ENCODE results near the gene PRKG1.
A peak's percentile ranks its signal among the peaks of the same experiment; 100 is the strongest.

PRKG1 gene

GRCh38 chr10:51066231-51066630 is 8.1 kb upstream of the PRKG1 start:
- Mint-ChIP-seq H3K27ac (no peak overlapping the region), H3K9me3 (no peaks in the 10 kb centered on the region), H3K27me3 (peaks cover 4% of the 10 kb centered on the region), H3K4me3 (no peak overlapping the region), H3K36me3 (ENCODE audit: low read depth) (no peaks in the 10 kb centered on the region), H3K4me1 (ENCODE audit: low read depth) (no peaks in the 10 kb centered on the region)
- DNase-seq: no peak

DNA sequence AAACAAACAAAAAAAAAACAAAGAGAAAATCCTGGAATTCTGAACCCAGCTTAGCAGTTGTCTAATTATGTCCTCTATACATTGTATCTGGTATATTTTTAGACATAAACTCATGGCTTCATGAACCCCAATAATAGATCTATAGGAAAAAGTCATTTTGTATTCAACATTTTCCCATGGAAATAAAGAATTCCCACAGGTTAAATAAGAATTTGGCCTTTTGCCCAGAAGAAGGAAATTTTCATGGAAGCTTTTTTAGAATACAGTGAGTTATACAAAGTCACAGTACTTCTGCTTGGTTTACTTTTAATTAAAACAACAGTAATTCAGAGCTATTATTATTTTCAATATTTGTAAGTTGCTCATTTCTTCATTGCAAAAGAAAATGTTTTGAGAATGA is 2.1 kb upstream of the PRKG1 start:
- Mint-ChIP-seq H3K36me3 (ENCODE audit: low read depth) (no peaks in the 10 kb centered on the region), H3K27ac (no peak overlapping the region), H3K4me1 (ENCODE audit: low read depth) (peaks cover 13% of the 10 kb centered on the region), H3K27me3 (peaks cover 49% of the 10 kb centered on the region), H3K9me3 (no peaks in the 10 kb centered on the region), H3K4me3 (no peak overlapping the region)
- DNase-seq: no peak

GRCh38 chr10:51072921-51073434 is 1.3 kb upstream of the PRKG1 start:
- Mint-ChIP-seq H3K36me3 (ENCODE audit: low read depth) (no peaks in the 10 kb centered on the region), H3K4me1 (ENCODE audit: low read depth) (peaks cover 13% of the 10 kb centered on the region), H3K4me3 (no peak overlapping the region), H3K9me3 (no peaks in the 10 kb centered on the region), H3K27me3 (peaks cover 49% of the 10 kb centered on the region), H3K27ac (no peak overlapping the region)
- DNase-seq: no peak

GRCh38 chr10:51073453-51074237 is 642 bp upstream of the PRKG1 start:
- DNase-seq: no peak
- H3K4me3 Mint-ChIP-seq: peak overlapping the region; percentile 75
- H3K27me3 Mint-ChIP-seq: peaks cover 49% of the 10 kb centered on the region

DNA sequence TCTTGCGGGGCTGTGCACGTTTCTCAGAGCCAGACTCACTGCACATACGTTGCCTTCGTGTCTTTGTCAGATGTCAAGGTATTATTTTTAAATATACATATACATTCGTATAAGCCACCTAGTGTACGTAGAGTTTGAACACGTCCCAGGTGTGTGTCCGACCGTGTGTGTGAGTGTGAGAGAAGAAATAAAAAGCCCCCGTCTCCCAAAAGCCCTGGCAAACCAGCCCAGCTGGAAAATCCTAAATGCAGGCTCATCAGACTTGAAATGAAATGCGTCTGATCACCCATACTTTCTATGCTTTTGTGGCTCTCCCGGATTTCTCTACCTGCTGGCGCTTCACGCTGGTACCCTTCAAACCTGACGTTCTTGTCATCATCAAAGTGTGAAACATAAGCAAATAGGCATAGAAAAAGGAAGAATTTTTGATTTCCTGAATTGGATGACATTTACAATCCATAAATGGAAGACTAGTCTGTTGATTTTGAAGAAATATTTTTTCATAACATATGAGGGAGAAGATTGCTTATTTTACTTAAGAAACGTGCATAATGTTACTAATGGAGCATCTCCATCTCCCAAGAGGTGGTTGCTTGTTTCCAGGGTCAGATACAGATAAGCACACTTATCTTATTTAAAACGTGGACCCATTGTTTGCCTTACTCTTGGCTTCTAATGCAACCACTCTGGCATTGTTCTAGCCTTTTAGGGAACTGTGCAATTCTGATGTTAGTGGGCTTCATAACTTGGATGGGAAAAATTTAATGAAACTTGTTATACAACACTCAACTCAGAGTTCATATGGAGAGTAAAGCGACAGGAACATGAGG is 971 bp downstream of the PRKG1 start:
- H3K27ac Mint-ChIP-seq: no peak overlapping the region
- DNase-seq: no peak
- peaks cover 13% of the 10 kb centered on the region for H3K4me1 Mint-ChIP-seq (ENCODE audit: low read depth)
- H3K9me3 Mint-ChIP-seq: no peaks in the 10 kb centered on the region
- H3K4me3 Mint-ChIP-seq: peak overlapping the region; percentile 75
- H3K27me3 Mint-ChIP-seq: peaks cover 58% of the 10 kb centered on the region
- H3K36me3 Mint-ChIP-seq (ENCODE audit: low read depth): no peaks in the 10 kb centered on the region

More at GRCh38 chr10:51073453-51074237, 642 bp upstream of the PRKG1 start:
- peaks cover 13% of the 10 kb centered on the region for H3K4me1 Mint-ChIP-seq (ENCODE audit: low read depth)
- H3K27ac Mint-ChIP-seq: no peak overlapping the region
- H3K9me3 Mint-ChIP-seq: no peaks in the 10 kb centered on the region
- H3K36me3 Mint-ChIP-seq (ENCODE audit: low read depth): no peaks in the 10 kb centered on the region

DNA sequence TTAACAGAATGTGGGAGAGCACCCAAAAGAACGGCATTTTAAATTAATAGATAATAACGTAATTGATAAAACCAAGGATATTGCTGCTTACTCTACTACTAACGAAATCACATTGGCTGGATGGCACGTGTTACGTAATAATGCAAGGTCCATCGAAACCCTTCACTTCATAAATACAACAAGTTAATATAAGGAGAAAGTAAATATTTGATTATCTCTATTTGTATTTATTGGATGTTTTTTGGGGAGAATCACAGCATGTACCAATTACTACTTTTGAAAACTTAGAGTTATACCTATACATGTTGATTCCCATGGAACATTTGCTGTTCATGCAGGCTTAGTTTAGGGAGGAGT is 1.6 kb downstream of the PRKG1 start:
- Mint-ChIP-seq H3K36me3 (ENCODE audit: low read depth) (no peaks in the 10 kb centered on the region), H3K27me3 (peaks cover 62% of the 10 kb centered on the region), H3K4me1 (ENCODE audit: low read depth) (peaks cover 13% of the 10 kb centered on the region), H3K27ac (no peak overlapping the region), H3K9me3 (no peaks in the 10 kb centered on the region), H3K4me3 (no peak overlapping the region)
- no peak for DNase-seq

GRCh38 chr10:51076299-51076841 is 2.1 kb downstream of the PRKG1 start:
- Mint-ChIP-seq H3K36me3 (ENCODE audit: low read depth) (no peaks in the 10 kb centered on the region), H3K9me3 (no peaks in the 10 kb centered on the region), H3K27me3 (peaks cover 60% of the 10 kb centered on the region), H3K4me1 (ENCODE audit: low read depth) (peaks cover 13% of the 10 kb centered on the region), H3K4me3 (no peak overlapping the region), H3K27ac (no peak overlapping the region)
- no peak for DNase-seq

DNA sequence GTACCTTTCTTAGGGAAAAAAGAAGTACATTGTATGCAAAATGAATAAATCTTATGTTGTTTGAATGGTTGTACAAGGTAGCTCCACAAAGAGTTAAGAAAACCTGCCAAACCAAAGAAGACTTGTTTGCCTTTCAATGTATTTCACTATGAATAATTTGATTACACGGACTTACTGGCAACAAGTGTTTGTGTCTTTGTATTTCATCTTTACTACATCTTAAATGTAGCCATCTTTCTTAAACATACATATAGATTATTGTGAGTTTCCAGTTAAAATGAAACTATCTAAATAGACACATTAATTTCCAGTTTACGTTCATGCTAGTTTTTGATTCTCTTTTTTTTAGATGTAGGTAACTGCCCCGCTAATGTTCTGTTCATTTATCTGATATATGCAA is 2.8 kb downstream of the PRKG1 start:
- no peak for DNase-seq
- Mint-ChIP-seq H3K27ac (no peak overlapping the region), H3K9me3 (no peaks in the 10 kb centered on the region), H3K4me1 (ENCODE audit: low read depth) (peaks cover 13% of the 10 kb centered on the region), H3K4me3 (no peak overlapping the region), H3K36me3 (ENCODE audit: low read depth) (no peaks in the 10 kb centered on the region), H3K27me3 (peaks cover 55% of the 10 kb centered on the region)

- Mint-ChIP-seq H3K4me3 (no peak overlapping the region), H3K27me3 (peaks cover 53% of the 10 kb centered on the region), H3K36me3 (ENCODE audit: low read depth) (no peaks in the 10 kb centered on the region), H3K9me3 (no peaks in the 10 kb centered on the region), H3K27ac (no peak overlapping the region), H3K4me1 (ENCODE audit: low read depth) (peaks cover 13% of the 10 kb centered on the region)
- DNase-seq: no peak
Observed at GRCh38 chr10:51077507-51077906, 3.2 kb downstream of the PRKG1 start.

- H3K4me1 Mint-ChIP-seq (ENCODE audit: low read depth): peaks cover 9% of the 10 kb centered on the region
- no peak overlapping the region for H3K4me3 Mint-ChIP-seq
- no peak for DNase-seq
- H3K27ac Mint-ChIP-seq: no peak overlapping the region
- H3K36me3 Mint-ChIP-seq (ENCODE audit: low read depth): no peaks in the 10 kb centered on the region
- peaks cover 36% of the 10 kb centered on the region for H3K27me3 Mint-ChIP-seq
- no peaks in the 10 kb centered on the region for H3K9me3 Mint-ChIP-seq
Observed at GRCh38 chr10:51079331-51079730, 5.0 kb downstream of the PRKG1 start.

GRCh38 chr10:51079766-51080165 is 5.5 kb downstream of the PRKG1 start:
- no peak for DNase-seq
- Mint-ChIP-seq H3K36me3 (ENCODE audit: low read depth) (no peaks in the 10 kb centered on the region), H3K27me3 (peaks cover 32% of the 10 kb centered on the region), H3K27ac (no peak overlapping the region), H3K9me3 (no peaks in the 10 kb centered on the region), H3K4me1 (ENCODE audit: low read depth) (peaks cover 5% of the 10 kb centered on the region), H3K4me3 (no peak overlapping the region)

DNA sequence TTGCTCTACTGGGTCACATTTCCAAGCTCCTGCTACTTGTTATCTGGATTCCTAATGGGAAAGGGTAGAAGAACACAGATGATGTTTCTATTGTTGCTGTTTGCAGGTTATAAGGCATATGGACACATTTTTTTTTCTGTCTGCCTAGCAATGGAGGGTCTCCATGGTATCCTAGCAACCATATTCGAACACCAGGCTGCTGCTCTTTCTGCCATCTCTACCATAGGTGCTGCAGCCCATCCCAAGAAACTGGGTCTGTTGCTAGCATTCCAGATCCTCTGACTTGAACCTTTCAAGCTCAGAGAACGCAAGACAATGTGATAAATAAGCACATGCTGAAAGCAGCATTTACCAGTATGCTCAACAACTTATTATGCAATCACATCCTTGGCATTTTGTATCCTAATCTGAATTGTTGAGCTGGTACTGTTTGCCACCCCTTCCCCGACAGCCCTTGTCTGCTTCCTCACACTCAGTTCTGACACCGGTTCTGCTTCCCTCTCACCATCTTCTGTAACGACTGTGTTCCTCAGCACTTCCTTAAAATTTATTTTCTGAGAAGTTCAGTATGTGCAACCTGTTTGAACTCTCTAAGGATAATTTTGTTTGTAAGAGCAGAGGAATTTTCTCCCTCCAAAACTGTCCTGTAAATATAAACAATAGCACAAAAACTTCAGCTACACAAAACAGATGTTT is 6.2 kb downstream of the PRKG1 start:
- Mint-ChIP-seq H3K36me3 (ENCODE audit: low read depth) (no peaks in the 10 kb centered on the region), H3K27ac (no peak overlapping the region), H3K27me3 (peaks cover 25% of the 10 kb centered on the region), H3K4me1 (ENCODE audit: low read depth) (no peaks in the 10 kb centered on the region), H3K9me3 (no peaks in the 10 kb centered on the region), H3K4me3 (no peak overlapping the region)
- no peak for DNase-seq

GRCh38 chr10:51082857-51083256 is 8.6 kb downstream of the PRKG1 start:
- Mint-ChIP-seq H3K36me3 (ENCODE audit: low read depth) (no peaks in the 10 kb centered on the region), H3K4me3 (no peak overlapping the region), H3K4me1 (ENCODE audit: low read depth) (no peaks in the 10 kb centered on the region), H3K27ac (no peak overlapping the region), H3K27me3 (peaks cover 15% of the 10 kb centered on the region), H3K9me3 (no peaks in the 10 kb centered on the region)
- no peak for DNase-seq

DNA sequence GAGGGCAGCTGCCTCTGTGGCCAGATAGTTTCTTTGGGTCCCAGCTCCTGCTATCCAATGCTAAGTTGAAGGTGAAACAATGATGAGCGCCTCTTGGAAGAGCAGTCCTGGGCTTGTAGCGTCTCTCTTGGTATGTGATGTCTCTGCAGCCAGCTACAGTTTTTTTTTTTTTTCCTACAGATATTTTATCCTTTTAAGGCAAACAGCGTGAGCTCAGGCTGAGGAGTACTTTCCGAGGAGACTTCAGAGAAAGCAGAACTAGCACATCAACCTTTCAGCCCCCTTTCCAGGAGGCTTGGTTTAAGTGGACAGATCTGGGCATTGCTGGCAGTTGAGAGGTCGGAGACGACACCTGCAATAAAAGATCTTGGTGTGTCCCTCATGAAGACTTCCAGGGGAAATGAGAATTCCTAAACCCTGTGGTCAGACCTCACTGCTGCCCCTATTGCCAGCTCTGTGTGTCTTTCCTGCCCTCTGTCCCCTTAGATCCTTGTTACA is 9.1 kb downstream of the PRKG1 start:
- no peak overlapping the region for H3K4me3 Mint-ChIP-seq
- H3K27me3 Mint-ChIP-seq: peaks cover 15% of the 10 kb centered on the region
- no peaks in the 10 kb centered on the region for H3K36me3 Mint-ChIP-seq (ENCODE audit: low read depth)
- DNase-seq: no peak
- no peaks in the 10 kb centered on the region for H3K9me3 Mint-ChIP-seq
- H3K27ac Mint-ChIP-seq: no peak overlapping the region
- H3K4me1 Mint-ChIP-seq (ENCODE audit: low read depth): no peaks in the 10 kb centered on the region
